ENCODE data around the gene QRICH1.

QRICH1 gene

GRCh38 chr3:49112262-49112661 is 18.4 kb upstream of the QRICH1 start:
- DNase-seq = no peak

- DNase-seq = no peak
Observed at GRCh38 chr3:49111347-49111746, 17.5 kb upstream of the QRICH1 start.

DNA sequence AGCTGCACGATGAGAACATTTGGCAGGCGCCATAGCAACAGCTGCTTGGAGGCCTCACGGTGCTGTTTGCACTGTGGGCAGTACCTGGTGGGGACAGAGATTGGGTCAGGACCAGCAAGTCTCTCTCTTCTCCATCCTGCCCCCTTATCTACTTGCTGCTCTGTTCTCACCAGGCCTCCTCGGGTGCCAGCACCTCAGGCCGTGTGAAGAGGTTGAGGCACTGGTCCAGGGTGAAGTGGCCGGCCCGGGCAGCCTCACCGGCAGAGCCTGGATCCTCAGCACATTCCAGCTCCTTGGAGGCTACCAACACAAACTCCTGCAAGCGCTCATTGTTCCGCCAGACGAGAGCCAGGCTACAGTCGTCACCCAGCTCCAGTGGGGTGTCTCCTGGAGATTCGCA is 16.9 kb upstream of the QRICH1 start:
- no peak for DNase-seq

GRCh38 chr3:49108346-49108745 is 14.5 kb upstream of the QRICH1 start:
- no peak for DNase-seq

DNA sequence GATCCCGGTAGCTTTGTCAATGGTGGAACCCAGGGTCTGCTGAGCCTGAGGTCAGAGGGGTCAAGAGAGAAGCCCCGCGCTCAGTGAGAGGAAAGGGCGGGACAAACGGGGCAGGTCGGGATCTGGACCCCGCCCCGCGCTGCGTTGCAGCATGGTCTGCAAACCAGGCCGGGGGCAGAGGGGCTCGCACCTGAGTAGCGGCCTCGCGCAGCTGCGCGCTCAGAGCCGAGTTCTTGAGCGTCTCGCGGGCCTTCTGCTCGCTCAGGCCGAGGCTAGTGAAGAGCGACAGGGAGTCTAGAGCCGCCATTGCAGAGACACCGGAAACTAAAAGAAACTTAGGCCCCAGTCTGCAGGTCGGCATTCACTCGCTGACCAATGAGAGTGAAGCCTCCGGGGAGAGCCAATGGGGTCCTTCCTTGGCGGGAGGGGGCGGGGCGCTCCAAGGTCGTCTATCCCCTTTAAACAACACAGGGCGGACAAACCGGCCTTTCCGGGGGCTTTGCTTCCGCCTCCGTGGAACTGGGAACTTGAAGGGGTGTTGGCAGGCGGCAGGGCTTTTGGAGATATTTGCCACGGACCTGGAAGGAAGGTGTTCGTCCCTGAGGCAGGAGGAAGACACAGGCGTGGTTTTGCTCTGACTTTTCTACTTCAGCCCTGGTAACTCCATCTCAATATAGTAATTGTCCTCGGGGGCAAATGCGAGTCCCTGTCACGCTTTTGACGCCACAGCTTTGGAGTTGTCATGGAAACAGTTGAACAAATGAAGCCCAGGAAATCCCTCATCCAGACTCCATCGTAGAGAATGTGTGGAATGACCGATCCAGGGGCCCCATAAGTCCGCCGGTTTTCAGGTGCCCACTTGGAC is 10.8 kb upstream of the QRICH1 start, which contains the start of gene QARS1:
TSS of gene QARS1 (minus strand) at position 331 of the 865 bp plus-strand sequence. CDS start at position 307, 24 bp downstream.
- DNase-seq = peak; percentile 91

GRCh38 chr3:49104052-49104426 is 10.2 kb upstream of the QRICH1 start:
- no peak for DNase-seq

DNA sequence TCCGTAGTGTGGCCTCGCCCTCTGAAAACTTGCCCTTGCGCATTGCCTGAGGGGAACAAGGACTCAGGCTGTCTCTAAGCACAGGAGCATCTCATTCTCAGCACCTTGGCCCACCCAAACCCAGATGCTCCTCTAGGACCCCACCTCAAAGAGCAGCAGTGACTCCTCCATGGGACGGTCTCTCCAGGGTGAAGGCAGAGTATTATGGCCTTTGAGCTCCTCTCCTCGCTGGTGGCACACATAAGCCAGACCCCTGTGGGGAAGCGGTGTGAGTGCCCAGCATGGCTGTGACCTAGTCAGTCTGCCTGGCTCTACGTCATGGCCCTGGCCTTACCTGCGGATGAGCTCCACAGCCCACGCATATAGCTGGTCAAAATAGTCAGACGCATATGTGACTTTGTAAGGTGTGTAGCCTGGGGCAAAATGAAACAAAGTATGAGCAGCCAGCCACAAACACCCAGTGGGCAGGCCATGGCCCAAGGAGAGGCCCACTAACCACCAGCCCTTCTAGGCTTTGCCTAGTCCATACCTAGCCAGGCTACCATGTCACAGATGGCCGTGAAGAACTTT is 6.3 kb upstream of the QRICH1 start:
- no peak for DNase-seq

GRCh38 chr3:49098910-49099630 is 5.2 kb upstream of the QRICH1 start:
- no peak for DNase-seq

GRCh38 chr3:49098429-49098828 is 4.6 kb upstream of the QRICH1 start:
- no peak for DNase-seq

DNA sequence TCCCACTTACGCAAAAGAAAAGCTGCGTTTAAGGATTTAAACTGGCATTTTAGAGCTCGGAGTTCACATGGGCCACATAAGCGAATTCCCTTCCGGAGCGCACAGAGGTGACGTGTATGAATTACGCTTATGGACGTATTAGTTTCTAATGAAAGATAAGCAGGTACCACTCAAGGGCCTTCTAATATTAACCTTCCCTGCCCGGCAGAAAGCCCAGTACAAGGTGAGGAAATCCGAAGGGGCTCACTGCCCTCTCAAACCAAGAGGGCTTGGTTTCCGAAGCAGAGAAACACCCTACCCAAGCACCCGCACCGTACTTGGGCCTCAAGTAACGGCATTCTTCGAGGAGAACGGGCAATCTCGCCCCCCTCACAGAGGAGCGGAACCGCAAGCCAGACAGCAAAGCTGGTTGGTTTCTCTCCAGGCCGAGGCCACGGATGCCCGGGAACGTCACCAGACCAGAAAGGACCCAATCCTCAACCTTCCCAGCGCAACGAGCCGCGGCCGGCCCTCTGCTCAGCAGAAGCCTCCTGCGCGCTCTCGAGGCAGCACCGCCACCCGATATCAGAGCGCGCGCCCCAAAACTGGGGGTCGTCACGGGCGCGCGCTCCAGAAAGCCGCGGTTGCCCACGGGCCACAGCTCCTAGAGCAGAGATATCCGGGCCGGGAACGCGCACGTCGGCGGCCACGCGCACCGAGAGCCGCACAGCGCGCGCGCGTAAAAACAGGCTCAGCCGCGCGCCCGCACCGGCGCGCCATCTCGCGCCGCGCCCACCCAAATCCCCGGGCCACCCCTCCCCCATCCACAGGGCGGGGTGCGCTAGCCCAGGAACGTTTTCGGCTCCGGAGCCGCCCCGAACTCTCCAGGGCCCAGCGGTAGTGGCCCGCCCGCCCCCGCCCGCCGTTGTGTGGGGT is 676 bp downstream of the QRICH1 start:
- DNase-seq = peak; percentile 83

DNA sequence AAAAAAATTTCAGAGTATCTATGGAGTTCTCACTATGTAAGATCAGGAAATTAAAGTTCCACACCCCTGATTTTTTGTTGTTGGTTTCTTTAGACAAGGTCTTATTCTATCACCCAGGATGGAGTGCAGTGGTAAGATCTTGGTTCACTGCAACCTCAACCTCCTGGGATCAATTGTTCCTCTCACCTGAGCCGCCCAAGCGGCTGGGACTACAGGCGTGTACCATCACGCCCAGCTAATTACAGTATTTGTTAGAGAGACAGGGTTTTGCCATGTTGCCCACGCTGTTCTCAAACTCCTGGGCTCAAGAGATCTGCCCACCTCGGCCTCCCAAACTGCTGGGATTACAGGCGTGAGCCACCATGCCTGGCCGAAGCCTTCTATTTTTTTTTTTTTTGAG is 12.4 kb downstream of the QRICH1 start:
- no peak for DNase-seq

DNA sequence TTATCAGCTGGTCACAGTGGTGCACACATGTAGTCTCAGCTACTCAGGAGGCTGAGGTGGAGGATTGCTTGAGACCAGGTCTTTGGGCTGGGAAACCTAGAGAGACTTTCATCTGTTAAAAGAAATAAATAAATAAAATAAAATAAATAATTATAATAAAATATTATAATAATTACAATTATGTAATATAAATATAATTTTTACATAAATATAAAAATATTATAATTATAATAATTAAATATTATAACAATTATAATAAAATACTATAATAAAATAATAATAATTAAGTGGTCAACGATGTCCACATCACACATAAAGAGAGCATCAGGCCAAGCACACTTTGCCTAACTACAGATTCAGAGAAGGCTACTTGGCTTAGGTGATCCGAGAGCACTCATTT is 14.6 kb downstream of the QRICH1 start:
- no peak for DNase-seq

DNA sequence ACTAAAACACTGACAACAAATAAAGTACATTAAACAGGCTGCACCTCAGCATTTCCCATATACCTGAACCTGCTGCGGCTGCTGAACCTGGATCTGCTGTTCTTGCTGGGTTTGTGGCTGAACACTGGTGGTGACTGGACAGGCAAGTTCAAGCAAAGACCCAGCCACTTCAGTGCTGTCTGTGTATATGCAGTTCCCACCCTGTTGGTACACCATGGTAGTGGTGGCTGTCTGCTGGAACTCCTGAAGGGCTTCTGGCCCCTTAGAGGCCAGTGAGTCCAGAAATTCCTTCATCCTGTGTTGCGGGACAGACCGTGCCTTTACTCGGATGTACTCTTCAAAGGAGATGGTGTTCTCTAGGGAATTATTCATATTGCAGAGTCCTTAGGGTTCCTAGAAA is 17.2 kb downstream of the QRICH1 start:
- DNase-seq = no peak

DNA sequence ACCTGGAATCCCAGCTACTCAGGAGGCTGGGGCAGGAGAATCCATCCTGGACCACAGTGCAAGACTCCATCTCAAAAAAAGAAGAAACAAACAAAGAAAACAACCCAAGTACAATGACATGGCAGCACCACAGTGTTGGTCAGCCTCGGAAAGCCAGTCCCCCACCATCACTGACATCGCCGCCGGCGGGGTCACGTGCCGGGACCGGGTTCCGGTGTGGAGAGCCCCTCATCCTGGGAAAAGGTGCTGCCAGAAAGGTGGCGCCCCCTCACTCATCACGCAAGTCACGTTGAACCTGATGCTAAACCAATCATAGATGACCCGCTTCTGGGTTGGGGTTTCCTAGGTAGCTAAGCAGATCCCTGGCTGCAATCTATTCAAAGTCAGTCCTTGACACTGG is 17.8 kb downstream of the QRICH1 start:
- no peak for DNase-seq

GRCh38 chr3:49058011-49058410 is 35.9 kb downstream of the QRICH1 start:
- DNase-seq = no peak

GRCh38 chr3:49057268-49057667 is 36.6 kb downstream of the QRICH1 start:
- no peak for DNase-seq

DNA sequence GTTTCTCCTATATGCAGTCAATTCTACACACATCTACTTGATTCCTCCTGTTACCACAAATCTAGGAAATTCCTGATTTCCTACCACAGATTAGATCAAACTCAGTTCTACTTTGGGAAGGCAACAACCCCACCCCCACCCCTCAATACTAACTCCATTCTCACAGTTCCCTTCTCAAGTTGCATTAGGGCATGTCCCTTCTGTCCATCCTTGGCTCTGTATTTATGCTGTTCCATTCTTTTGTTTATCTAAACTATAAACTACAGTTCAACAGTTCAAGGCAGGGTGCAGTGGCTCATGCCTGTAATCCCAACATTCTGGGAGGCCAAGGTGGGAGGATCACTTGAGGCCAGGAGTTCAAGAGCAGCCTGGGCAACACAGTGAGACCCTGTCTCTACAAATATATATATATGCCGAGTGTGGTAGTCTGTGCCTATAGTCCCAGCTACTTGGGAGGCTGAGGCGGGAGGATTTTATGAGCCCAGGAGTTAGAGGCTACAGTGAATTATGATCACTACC is 39.5 kb downstream of the QRICH1 start:
- no peak for DNase-seq

GRCh38 chr3:49053543-49053942 is 40.3 kb downstream of the QRICH1 start:
- DNase-seq = no peak

DNA sequence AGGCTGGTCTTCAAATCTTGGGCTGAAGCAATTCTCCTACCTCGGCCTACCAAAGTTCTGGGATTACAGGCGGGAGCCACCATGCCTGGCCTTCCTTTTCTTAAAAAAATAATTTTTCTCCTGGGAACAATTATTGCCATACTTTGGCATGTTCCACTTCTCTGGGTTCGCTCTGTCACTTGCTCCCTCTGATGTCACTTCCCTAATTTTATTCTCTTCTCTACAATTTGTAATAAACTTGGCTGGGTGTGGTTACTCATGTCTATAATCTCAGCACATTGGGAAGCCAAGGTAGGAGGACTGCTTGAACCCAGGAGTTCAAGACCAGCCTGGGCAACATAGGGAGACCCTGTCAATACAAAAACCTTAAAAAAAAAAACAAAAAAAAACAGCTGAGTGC is 58.6 kb downstream of the QRICH1 start:
- no peak for DNase-seq

DNA sequence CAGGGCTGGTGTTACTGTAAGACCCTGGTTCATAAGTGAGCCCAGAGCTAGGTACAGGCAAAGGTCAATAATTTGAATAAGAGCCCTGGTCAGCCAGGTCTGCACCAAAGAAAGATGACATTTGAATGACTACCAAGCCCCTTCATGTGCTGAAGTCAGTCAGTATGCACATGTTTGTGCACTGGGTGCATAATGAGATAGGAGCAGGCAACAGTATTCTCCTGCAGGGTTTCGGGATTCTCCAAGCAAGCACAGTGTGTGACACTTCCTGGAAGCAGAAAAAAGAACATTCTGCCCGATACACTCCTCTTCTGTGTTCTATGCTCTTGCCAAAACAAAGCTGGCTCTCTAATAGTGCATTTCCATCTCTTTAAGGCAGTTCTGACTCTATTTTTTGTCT is 59.2 kb downstream of the QRICH1 start:
- no peak for DNase-seq

DNA sequence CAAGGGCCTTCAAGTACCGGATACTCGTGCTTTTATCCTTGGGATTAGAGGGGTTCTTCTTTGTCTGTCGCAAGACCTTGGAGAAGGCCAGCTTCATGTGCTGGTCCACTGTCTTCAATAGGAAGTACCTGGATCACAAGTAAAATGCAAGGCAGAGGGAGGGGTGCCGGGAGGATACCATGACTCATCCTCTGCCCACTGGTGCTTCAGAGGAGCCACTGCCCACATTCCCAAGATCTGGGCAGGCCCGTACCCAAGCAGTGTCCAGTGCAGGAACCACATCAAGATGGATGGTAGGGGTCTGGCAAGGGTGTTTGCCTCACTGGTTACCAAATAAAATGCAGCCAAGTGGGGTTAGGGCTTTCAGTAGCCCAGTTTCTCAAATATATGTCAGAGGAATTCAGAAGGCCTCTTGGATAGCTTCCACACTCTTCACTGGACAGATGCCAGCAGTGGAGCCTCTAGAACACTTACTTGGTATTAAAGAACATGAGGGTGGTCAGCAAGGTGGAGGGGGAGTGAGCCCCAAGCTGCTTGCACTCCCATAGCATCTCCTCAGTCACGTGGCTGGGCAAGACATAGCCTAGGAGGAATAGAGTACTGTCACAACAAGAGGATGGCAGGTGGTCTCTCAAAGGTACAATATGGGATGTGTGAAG is 61.1 kb downstream of the QRICH1 start:
- DNase-seq = no peak

DNA sequence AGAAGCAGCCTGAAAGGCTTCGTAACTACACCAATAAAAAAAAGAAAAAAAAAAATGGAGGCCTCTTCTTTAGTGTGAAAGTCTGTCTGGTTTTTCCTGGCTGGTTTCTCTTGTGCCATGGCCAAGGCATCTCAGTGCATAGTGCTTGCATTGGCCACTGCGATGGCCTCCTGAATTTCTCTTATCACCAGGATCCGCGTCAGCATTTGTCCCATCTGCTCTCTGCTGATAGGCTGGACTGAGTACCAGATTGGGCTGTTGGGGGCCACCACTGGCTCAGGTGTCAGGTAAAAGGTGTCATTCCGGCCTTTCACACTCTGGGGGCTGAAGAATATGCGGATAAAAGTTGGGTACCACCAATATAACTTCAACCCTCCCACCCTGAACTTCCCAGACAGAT is 63.5 kb downstream of the QRICH1 start:
- DNase-seq = no peak
